ENCODE results near the gene ABCC3. TPM values are rescaled to one million over a fixed set of nuclear protein-coding genes. Genes with fewer than 3 reads are reported as not detected.

Gene ABCC3
- total RNA-seq, 1 experiment from 2014 or later: 0.56 TPM

DNA sequence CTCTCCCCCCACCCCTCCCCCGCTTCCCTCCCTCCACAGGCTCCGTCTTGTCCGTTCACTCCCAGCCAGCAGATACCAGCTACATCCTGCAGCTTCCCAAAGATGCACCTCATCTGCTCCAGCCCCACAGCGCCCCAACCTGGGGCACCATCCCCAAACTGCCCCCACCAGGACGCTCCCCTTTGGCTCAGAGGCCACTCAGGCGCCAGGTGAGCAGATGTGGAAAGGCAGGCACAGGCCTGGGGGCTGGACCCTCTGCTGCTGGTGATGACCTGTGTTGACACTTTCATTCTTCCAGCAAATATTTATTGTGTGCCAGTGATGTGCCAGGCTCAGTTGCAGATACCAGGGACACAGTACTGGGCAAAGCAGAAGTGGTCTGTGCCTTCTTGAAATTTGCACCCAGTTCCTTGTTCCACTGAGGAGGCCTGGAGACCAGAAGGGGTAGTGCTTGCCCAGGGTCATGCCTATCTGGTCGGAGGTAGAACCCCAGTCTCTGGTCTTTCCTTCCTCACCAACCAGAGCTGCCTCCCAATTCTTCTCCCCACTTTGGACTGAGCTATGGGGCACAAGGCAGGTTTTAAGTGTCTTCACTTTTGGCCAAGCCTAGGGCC lies 10.3 kb upstream of the ABCC3 start:
- CTCF ChIA-PET: interaction anchor here (0.7 to 1.1 kb wide), 2 partner anchors 57 to 87 kb away, joined by 3 to 6 read pairs; no protein-coding TSS in a partner anchor
- intact Hi-C loops (cut with micrococcal nuclease; ENCODE audit: unreplicated experiment): no loop called here
- POLR2A ChIA-PET (ENCODE audit: low non-redundant PET): no interaction called here
- Histone ChIP-seq H3K4me1 (ENCODE audit: insufficient read depth, low read length, poor library complexity, severe bottlenecking) (peaks cover 32% of the 10 kb centered on the region), H3K9me3 (ENCODE audit: low read depth, low read length, poor library complexity, severe bottlenecking) (no peaks in the 10 kb centered on the region), H3K27me3 (replicated peaks; ENCODE audit: insufficient read depth, low read depth, low read length, poor library complexity) (no peaks in the 10 kb centered on the region), H3K4me3 (ENCODE audit: low read depth, low read length, poor library complexity, severe bottlenecking) (no peak overlapping the region), H3K36me3 (ENCODE audit: insufficient read depth, low read length, poor library complexity, severe bottlenecking) (no peaks in the 10 kb centered on the region), H3K27ac (ENCODE audit: low read depth, low read length, poor library complexity, severe bottlenecking) (no peak overlapping the region)
- TF ChIP-seq CTCF (conservative IDR thresholded peaks at IDR 0.05; ENCODE audit: low read depth, low read length): no peak
- TF ChIP-seq EZH2 (IDR thresholded peaks at IDR 0.05; ENCODE audit: borderline replicate concordance, low read depth, low read length, poor library complexity, severe bottlenecking): no peak
- DNase-seq (ENCODE audit: low spot score): no peak
- BruUV-seq (replicated peaks): no TSS peak

DNA sequence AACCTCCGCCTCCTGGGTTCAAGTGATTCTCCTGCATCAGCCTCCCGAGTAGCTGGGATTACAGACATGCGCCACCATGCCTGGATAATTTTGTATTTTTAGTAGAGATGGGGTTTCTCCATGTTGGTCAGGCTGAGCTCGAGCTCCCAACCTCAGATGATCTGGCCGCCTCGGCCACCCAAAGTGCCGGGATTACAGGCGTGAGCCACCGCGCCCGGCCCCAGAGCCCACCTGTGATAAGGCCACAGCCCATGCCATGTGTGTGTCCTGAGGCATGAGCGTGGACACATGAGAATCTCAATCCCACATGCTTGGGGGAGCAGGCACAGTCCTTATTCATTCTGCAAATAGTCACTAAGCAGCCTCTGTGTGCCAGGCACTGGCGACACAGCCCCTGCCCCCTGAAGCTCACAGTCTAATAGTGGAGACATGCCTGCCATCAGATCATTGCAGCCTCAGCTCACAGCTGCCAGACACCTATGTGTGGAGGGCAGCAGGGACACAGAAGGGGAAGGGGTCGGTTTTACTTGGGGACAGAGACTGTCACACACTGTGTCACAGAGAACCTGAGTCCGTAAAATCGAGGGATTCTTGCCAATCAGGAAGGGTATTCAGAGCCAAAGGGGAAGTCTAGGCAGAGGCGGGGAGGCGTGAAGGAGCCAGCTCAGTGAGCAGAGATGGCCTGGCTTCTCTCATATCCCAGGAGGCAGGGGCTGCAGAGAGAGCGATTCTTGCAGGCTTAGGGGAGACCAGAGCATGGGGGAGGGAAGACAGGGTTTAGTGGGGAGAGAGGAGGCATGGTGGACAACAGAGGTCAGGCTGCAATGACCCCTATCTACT lies 9.4 kb upstream of the ABCC3 start:
- intact Hi-C loops (cut with micrococcal nuclease; ENCODE audit: unreplicated experiment): no loop called here
- POLR2A ChIA-PET (ENCODE audit: low non-redundant PET): no interaction called here
- H3K4me1 ChIP-seq (ENCODE audit: insufficient read depth, low read length, poor library complexity, severe bottlenecking): peaks cover 25% of the 10 kb centered on the region

More for the DNA sequence above, 9.4 kb upstream of the ABCC3 start:
- Histone ChIP-seq H3K4me3 (ENCODE audit: low read depth, low read length, poor library complexity, severe bottlenecking) (no peak overlapping the region), H3K27me3 (replicated peaks; ENCODE audit: insufficient read depth, low read depth, low read length, poor library complexity) (no peaks in the 10 kb centered on the region), H3K9me3 (ENCODE audit: low read depth, low read length, poor library complexity, severe bottlenecking) (no peaks in the 10 kb centered on the region), H3K36me3 (ENCODE audit: insufficient read depth, low read length, poor library complexity, severe bottlenecking) (no peaks in the 10 kb centered on the region), H3K27ac (ENCODE audit: low read depth, low read length, poor library complexity, severe bottlenecking) (no peak overlapping the region)
- no TSS peak for BruUV-seq (replicated peaks)
- no peak for DNase-seq (ENCODE audit: low spot score)
- CTCF ChIA-PET: interaction anchor here (0.6 to 1.8 kb wide), 10 partner anchors 14 to 316 kb away, joined by 3 to 20 read pairs (median 4); partner anchors contain the start of gene SPATA20
- TF ChIP-seq CTCF (conservative IDR thresholded peaks at IDR 0.05; ENCODE audit: low read depth, low read length) (no peak), EZH2 (IDR thresholded peaks at IDR 0.05; ENCODE audit: borderline replicate concordance, low read depth, low read length, poor library complexity, severe bottlenecking) (no peak)

Data from A673 (cell line).